ENCODE data around the gene CORIN. TPM values are rescaled to one million over a fixed set of nuclear protein-coding genes. Genes with fewer than 3 reads are reported as not detected.

The CORIN gene
- polyA plus RNA-seq, 4 donors: 0.04 to 0.16 TPM; not detected in 2

DNA sequence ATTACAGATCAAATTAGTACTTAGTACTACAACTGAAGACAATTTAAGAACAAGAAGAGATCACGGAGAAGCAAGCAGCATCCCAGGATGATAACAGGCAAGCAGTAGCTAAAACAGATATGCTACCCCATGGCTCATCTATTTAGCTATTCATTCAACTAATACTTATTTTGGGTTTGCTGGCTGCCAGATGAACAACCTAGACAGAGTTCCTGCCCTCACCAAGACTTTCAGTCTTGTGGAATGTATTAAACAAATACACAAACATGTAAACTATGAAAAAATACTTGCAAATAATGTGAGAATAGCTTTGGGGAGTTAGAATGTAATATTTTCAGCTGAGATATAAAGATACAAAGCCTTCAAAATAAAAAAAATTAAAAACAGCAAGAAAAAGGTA, 2.4 kb upstream of the CORIN start:
- Histone ChIP-seq H3K4me3 (ENCODE audit: low read depth in 1 of 3, low read length in 3 of 3) (no peak overlapping the region), H3K36me3 (ENCODE audit: control insufficient read depth in 3 of 3, insufficient read depth in 2 of 3, low read depth in 1 of 3, low read length in 3 of 3) (peaks cover 0 to 2% (median 0%) of the 10 kb centered on the region in 3 donors), H3K4me1 (ENCODE audit: control insufficient read depth in 3 of 3, insufficient read depth in 2 of 3, low read depth in 1 of 3, low read length in 2 of 3) (peaks cover 0 to 25% (median 8%) of the 10 kb centered on the region in 3 donors), H3K27me3 (ENCODE audit: control insufficient read depth in 3 of 3, insufficient read depth in 3 of 3, low read length in 3 of 3) (peaks cover 0 to 3% (median 0%) of the 10 kb centered on the region in 3 donors), H3K27ac (ENCODE audit: low read depth in 1 of 3, low read length in 2 of 3) (no peak overlapping the region), H3K9me3 (ENCODE audit: control insufficient read depth in 2 of 2, insufficient read depth in 1 of 2, low read depth in 1 of 2, low read length in 1 of 2) (no peaks in the 10 kb centered on the region)
- 93 to 97% (median 96%) methylated on average over 1 of the region's 1 CpG for WGBS, 3 donors
- DNase-seq: no peak
- FAIRE-seq: no peak

DNA sequence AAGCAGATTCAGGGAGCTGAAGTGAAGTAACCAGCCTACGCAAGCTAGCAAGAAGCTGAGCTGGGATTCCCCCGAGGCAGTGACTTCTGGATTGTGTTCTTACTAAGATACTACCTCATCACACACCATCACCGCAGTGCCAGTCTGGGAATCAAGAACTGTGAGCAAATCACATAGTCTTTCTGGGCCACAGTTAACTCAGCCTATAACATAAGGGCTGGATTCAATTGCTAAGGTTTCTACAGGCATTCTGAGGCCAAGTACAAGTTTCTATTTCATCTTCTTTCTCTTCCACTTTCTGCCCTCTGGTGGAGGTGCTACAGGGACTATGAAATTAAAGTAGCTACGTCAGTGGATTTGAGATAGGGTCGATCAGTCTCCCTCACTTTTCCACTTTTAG, 1.4 kb upstream of the CORIN start:
- DNase-seq: peak; percentile 11 to 22
- no peak for FAIRE-seq

DNA sequence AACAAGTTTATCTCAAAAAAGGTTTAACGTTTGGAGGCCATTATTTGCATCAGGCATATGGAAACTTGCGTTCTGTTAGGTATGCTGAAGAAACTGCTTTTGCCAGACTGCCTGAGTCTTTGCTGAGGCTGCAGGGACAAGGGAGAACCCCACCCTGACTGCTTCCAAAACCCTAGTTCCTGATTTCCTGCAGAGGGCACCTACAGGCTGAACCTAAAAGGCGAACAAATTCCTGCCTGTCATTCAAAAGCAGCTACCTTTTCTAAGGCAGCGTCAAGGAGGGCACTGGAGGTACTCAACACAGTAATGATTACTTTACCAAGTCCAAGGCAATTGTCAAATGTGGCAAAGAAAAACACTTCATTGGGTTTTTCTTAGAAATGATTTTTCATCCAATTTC, 578 bp upstream of the CORIN start:
- Histone ChIP-seq H3K9me3 (ENCODE audit: control insufficient read depth in 2 of 2, insufficient read depth in 1 of 2, low read depth in 1 of 2, low read length in 1 of 2) (no peaks in the 10 kb centered on the region), H3K27me3 (ENCODE audit: control insufficient read depth in 3 of 3, insufficient read depth in 3 of 3, low read length in 3 of 3) (peaks cover 0 to 5% (median 0%) of the 10 kb centered on the region in 3 donors), H3K27ac (ENCODE audit: low read depth in 1 of 3, low read length in 2 of 3) (no peak overlapping the region), H3K4me3 (ENCODE audit: low read depth in 1 of 3, low read length in 3 of 3) (no peak overlapping the region), H3K4me1 (ENCODE audit: control insufficient read depth in 3 of 3, insufficient read depth in 2 of 3, low read depth in 1 of 3, low read length in 2 of 3) (peaks cover 0 to 25% (median 8%) of the 10 kb centered on the region in 3 donors), H3K36me3 (ENCODE audit: control insufficient read depth in 3 of 3, insufficient read depth in 2 of 3, low read depth in 1 of 3, low read length in 3 of 3) (no peaks in the 10 kb centered on the region)
- no peak for DNase-seq
- no peak for FAIRE-seq
- 47 to 73% (median 65%) methylated on average over 4 of the region's 4 CpGs for WGBS, 3 donors

More for the DNA sequence above, 1.4 kb upstream of the CORIN start:
- Histone ChIP-seq H3K4me3 (ENCODE audit: low read depth in 1 of 3, low read length in 3 of 3) (no peak overlapping the region), H3K27me3 (ENCODE audit: control insufficient read depth in 3 of 3, insufficient read depth in 3 of 3, low read length in 3 of 3) (peaks cover 0 to 5% (median 0%) of the 10 kb centered on the region in 3 donors), H3K9me3 (ENCODE audit: control insufficient read depth in 2 of 2, insufficient read depth in 1 of 2, low read depth in 1 of 2, low read length in 1 of 2) (no peaks in the 10 kb centered on the region), H3K27ac (ENCODE audit: low read depth in 1 of 3, low read length in 2 of 3) (no peak overlapping the region), H3K4me1 (ENCODE audit: control insufficient read depth in 3 of 3, insufficient read depth in 2 of 3, low read depth in 1 of 3, low read length in 2 of 3) (peaks cover 0 to 25% (median 8%) of the 10 kb centered on the region in 3 donors), H3K36me3 (ENCODE audit: control insufficient read depth in 3 of 3, insufficient read depth in 2 of 3, low read depth in 1 of 3, low read length in 3 of 3) (no peaks in the 10 kb centered on the region)
- WGBS, 3 donors: 65 to 75% (median 73%) methylated on average over 5 of the region's 5 CpGs

DNA sequence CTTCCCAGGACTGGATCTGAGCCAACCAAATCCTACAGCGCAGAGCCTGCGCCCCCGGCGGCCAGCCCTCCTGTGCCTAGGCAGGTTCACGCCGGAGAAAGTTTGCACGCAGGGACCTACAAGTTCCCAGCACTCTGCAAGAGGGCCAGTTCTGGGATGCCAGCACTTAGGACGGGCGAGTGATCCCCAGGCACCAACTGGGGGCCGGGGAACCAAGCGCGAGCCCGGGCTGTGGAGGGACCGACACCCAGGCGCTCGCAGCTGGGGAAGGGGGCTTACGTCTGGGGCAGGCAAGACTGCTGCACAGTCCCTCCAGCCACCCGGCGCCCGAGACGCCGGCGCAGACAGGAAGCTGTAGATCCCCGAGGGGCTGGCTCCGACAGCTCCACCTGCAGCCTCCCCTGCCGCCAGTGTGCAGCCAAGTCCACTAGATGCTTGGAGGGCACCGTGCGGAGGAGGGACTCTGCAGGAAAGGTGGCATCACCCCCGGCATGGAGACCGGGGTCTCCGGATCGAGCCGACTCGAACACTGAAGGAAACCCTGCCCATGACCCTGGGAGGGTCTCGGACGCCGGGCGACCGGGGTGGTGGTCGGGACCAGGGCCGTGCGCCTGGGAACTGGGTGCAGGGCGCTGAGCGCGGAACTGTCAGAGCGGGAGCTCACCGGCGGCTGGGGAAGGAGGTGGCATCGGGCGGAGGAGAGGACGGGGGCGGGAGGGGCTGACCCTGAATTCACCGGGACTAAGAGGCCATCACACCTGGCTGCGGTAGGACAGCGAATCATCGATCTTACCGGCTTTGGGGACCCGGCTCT, 566 bp downstream of the CORIN start:
- no peaks in the 10 kb centered on the region for H3K36me3 ChIP-seq (ENCODE audit: control insufficient read depth in 3 of 3, insufficient read depth in 2 of 3, low read depth in 1 of 3, low read length in 3 of 3)
- no peak for FAIRE-seq
- peak; percentile 24 to 66 for DNase-seq
- peaks cover 0 to 25% (median 8%) of the 10 kb centered on the region in 3 donors for H3K4me1 ChIP-seq (ENCODE audit: control insufficient read depth in 3 of 3, insufficient read depth in 2 of 3, low read depth in 1 of 3, low read length in 2 of 3)
- H3K27ac ChIP-seq (ENCODE audit: low read depth in 1 of 3, low read length in 2 of 3): no peak overlapping the region
- H3K27me3 ChIP-seq (ENCODE audit: control insufficient read depth in 3 of 3, insufficient read depth in 3 of 3, low read length in 3 of 3): peaks cover 0 to 5% (median 0%) of the 10 kb centered on the region in 3 donors
- peaks cover 0 to 6% of the 10 kb centered on the region in 2 donors for H3K9me3 ChIP-seq (ENCODE audit: control insufficient read depth in 2 of 2, insufficient read depth in 1 of 2, low read depth in 1 of 2, low read length in 1 of 2)
- 1% methylated on average over 42 to 58 of the region's 58 CpGs for WGBS, 3 donors
- peak overlapping the region in 2 of 3 donors; percentile 51 to 61 for H3K4me3 ChIP-seq (ENCODE audit: low read depth in 1 of 3, low read length in 3 of 3)

DNA sequence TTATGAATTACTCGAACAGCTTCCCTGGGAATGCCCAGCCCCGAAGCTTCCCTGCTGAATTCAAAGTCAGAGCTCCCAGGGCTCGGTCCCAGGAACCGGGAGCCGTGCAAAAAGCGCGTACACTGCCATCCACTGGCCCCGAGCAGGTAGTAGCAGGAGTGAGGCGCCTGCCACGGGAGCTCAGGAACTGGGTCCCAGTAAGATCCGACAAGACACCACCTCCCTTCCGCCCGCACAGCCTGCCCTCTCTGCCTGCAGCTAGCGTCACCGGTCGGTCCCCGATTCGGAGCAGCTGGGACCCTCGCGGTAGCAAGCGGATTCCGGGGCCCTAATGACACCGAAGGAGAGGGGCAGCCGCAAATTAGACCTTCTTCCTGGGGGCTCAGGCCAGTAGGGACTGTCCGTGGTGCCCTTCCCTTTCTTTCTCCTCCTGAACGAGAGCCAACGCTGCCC, 1.2 kb downstream of the CORIN start:
- 0 to 1% (median 1%) methylated on average over 24 to 27 of the region's 27 CpGs for WGBS, 3 donors
- H3K4me1 ChIP-seq (ENCODE audit: control insufficient read depth in 3 of 3, insufficient read depth in 2 of 3, low read depth in 1 of 3, low read length in 2 of 3): peaks cover 0 to 25% (median 8%) of the 10 kb centered on the region in 3 donors
- peak overlapping the region in 2 of 3 donors; percentile 51 to 61 for H3K4me3 ChIP-seq (ENCODE audit: low read depth in 1 of 3, low read length in 3 of 3)
- H3K9me3 ChIP-seq (ENCODE audit: control insufficient read depth in 2 of 2, insufficient read depth in 1 of 2, low read depth in 1 of 2, low read length in 1 of 2): peaks cover 0 to 6% of the 10 kb centered on the region in 2 donors
- H3K36me3 ChIP-seq (ENCODE audit: control insufficient read depth in 3 of 3, insufficient read depth in 2 of 3, low read depth in 1 of 3, low read length in 3 of 3): no peaks in the 10 kb centered on the region
- no peak overlapping the region for H3K27ac ChIP-seq (ENCODE audit: low read depth in 1 of 3, low read length in 2 of 3)
- no peak for FAIRE-seq
- peaks cover 0 to 5% (median 0%) of the 10 kb centered on the region in 3 donors for H3K27me3 ChIP-seq (ENCODE audit: control insufficient read depth in 3 of 3, insufficient read depth in 3 of 3, low read length in 3 of 3)
- DNase-seq: peak; percentile 81 to 83

DNA sequence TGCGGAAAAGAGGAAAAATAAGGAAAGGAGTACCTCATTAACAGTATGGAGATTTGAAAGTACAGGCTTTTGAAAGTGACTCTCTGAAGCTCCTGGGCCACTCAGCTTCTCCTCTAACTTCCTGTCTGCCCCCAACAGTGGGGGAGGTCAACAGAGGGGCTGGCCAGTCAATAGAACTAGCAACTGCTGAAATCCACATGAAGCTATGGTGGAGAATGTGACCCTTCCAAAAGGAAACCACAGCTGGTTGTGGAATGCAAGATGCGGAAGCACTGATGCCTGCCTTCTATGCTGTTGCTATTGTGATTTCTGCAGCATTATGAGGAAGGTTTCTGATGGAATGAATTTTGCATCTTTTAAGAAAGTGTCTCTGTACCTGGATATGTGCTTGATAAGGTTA, 2.4 kb downstream of the CORIN start:
- Histone ChIP-seq H3K27ac (ENCODE audit: low read depth in 1 of 3, low read length in 2 of 3) (no peak overlapping the region), H3K9me3 (ENCODE audit: control insufficient read depth in 2 of 2, insufficient read depth in 1 of 2, low read depth in 1 of 2, low read length in 1 of 2) (peaks cover 0 to 6% of the 10 kb centered on the region in 2 donors), H3K4me1 (ENCODE audit: control insufficient read depth in 3 of 3, insufficient read depth in 2 of 3, low read depth in 1 of 3, low read length in 2 of 3) (peaks cover 0 to 25% (median 8%) of the 10 kb centered on the region in 3 donors), H3K36me3 (ENCODE audit: control insufficient read depth in 3 of 3, insufficient read depth in 2 of 3, low read depth in 1 of 3, low read length in 3 of 3) (no peaks in the 10 kb centered on the region), H3K27me3 (ENCODE audit: control insufficient read depth in 3 of 3, insufficient read depth in 3 of 3, low read length in 3 of 3) (peaks cover 0 to 5% (median 2%) of the 10 kb centered on the region in 3 donors), H3K4me3 (ENCODE audit: low read depth in 1 of 3, low read length in 3 of 3) (no peak overlapping the region)
- FAIRE-seq (no peak), DNase-seq (no peak)
- WGBS, 3 donors: 73 to 81% (median 78%) methylated on average over 2 of the region's 2 CpGs

DNA sequence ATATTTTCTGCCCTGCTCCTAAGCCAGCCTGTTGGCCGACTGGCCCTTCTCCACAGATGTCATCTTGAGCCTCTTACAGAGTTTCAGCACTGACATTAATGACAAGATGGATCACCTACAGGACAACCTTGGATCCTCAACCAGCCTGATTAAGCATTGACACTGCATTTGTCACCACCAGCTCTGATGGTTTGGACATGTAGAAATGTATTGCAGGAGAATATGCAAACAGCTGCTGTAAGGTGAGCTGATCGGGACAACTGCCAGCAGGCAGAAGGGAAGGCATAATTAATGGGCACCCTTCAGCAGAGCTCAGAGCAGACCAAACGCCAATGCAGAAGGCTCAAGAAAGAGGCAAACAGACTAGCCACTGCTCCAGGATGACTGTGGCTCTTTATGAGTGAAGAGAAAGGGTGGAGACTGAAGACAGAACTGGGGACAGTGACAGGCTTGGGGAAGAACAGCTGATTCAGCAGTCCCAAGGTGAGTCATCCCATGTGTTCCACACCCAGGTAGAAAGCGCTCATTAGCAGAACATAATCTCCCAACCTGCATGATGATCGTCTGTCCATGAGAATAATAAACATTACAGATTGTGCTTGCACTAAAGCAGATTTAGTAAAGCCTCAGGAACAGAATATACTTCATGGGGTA, 6.7 kb downstream of the CORIN start:
- Histone ChIP-seq H3K4me1 (ENCODE audit: control insufficient read depth in 3 of 3, insufficient read depth in 2 of 3, low read depth in 1 of 3, low read length in 2 of 3) (peaks cover 0 to 8% (median 0%) of the 10 kb centered on the region in 3 donors), H3K27ac (ENCODE audit: low read depth in 1 of 3, low read length in 2 of 3) (no peak overlapping the region), H3K9me3 (ENCODE audit: control insufficient read depth in 2 of 2, insufficient read depth in 1 of 2, low read depth in 1 of 2, low read length in 1 of 2) (peaks cover 0 to 6% of the 10 kb centered on the region in 2 donors), H3K27me3 (ENCODE audit: control insufficient read depth in 3 of 3, insufficient read depth in 3 of 3, low read length in 3 of 3) (peaks cover 0 to 5% (median 2%) of the 10 kb centered on the region in 3 donors), H3K4me3 (ENCODE audit: low read depth in 1 of 3, low read length in 3 of 3) (no peak overlapping the region), H3K36me3 (ENCODE audit: control insufficient read depth in 3 of 3, insufficient read depth in 2 of 3, low read depth in 1 of 3, low read length in 3 of 3) (no peaks in the 10 kb centered on the region)
- 54 to 73% (median 54%) methylated on average over 5 of the region's 5 CpGs for WGBS, 3 donors
- peak; percentile 5 to 32 for DNase-seq
- FAIRE-seq: no peak

DNA sequence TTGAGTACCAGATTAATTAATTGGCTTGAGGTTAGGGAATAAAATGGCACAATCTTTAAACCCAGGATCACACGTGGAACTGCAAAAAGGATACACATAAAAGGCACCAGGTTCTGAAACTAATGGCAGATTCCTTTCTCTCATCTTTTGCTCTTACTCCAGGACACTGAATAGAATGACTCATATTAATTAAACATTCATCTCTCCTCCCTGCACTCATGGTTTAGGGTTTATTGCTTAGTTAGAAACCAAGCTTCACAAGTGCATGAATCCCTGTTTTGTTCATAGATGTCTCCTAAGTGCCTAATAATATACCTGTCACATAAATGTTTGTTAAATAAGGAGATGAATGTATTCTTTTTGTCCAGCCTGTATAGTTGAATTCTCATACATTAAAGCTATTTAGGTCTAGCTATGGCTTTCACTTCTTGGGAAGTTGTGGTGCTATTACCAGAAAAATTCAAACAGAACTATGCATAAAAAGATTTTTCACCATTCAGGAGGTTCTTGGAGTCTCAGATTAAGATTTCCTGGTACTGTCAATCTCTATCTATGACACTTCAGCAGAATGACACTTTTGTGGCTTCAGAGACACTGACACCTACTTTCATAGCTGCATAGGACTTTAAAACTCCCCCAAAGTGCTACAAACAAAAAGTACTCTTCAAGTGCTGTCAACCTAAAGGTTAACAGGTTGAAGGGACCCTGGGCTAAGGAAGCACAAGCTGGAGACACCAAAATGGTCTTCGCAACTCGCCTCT, 7.4 kb downstream of the CORIN start:
- 74 to 88% (median 75%) methylated on average over 3 of the region's 3 CpGs for WGBS, 3 donors
- Histone ChIP-seq H3K36me3 (ENCODE audit: control insufficient read depth in 3 of 3, insufficient read depth in 2 of 3, low read depth in 1 of 3, low read length in 3 of 3) (no peaks in the 10 kb centered on the region), H3K9me3 (ENCODE audit: control insufficient read depth in 2 of 2, insufficient read depth in 1 of 2, low read depth in 1 of 2, low read length in 1 of 2) (peaks cover 0 to 6% of the 10 kb centered on the region in 2 donors), H3K4me3 (ENCODE audit: low read depth in 1 of 3, low read length in 3 of 3) (no peak overlapping the region), H3K27me3 (ENCODE audit: control insufficient read depth in 3 of 3, insufficient read depth in 3 of 3, low read length in 3 of 3) (peaks cover 0 to 3% (median 2%) of the 10 kb centered on the region in 3 donors), H3K27ac (ENCODE audit: low read depth in 1 of 3, low read length in 2 of 3) (no peak overlapping the region), H3K4me1 (ENCODE audit: control insufficient read depth in 3 of 3, insufficient read depth in 2 of 3, low read depth in 1 of 3, low read length in 2 of 3) (peaks cover 0 to under 1% (median 0%) of the 10 kb centered on the region in 3 donors)
- no peak for FAIRE-seq
- no peak for DNase-seq
